C4-2B (cell line): Measurements from ENCODE around the gene FHOD3.

Experiments used
- ZFX ChIP-seq: fragments of 450-650 bp; IDR thresholded peaks from 2 replicates; pipeline ENCODE4 v1.6.1; 2017
- TF ChIP-seq, protein P1 (sequence below): fragments of 450-650 bp; conservative IDR thresholded peaks from 2 replicates; pipeline ENCODE4 v1.5.1; 2017; ENCODE audit warnings: mild to moderate bottlenecking

DNA sequence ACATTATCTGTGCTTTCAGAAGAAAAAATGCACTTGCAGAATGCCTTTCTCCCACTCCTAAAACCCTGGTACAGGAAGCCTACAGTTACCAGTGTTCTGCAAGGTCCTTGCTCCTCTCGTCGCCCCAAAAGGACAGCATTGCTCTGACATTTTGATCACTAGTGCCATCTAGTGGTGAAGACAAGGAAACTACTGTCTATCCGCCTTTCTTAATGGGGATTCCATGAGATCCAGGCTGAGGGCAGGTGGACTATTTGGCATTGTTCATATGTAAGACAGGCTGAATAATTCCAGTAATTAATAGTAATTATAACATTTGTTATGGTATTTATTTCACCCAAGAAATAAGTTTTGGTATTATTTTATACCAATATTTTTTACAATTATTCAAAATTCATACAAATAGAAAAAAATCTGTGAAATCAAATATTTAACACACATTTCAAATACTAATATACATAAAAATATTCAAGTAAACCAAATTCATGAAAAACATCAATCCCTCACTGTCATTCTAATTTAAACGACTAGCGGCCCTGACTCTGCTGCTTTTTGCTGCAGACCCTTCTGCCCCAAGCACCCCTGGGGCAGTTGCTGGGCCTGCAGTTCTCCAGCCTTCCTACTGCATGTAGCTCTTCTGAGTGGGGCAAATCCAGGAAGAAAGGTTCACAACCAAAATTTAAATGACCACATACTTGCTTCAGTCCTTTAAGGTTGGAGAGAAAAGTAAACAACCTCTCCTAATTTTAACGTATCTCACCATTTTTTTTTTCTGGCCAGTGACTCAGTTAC, 512.3 kb downstream of the FHOD3 start:
- TF ChIP-seq, protein P1, sequence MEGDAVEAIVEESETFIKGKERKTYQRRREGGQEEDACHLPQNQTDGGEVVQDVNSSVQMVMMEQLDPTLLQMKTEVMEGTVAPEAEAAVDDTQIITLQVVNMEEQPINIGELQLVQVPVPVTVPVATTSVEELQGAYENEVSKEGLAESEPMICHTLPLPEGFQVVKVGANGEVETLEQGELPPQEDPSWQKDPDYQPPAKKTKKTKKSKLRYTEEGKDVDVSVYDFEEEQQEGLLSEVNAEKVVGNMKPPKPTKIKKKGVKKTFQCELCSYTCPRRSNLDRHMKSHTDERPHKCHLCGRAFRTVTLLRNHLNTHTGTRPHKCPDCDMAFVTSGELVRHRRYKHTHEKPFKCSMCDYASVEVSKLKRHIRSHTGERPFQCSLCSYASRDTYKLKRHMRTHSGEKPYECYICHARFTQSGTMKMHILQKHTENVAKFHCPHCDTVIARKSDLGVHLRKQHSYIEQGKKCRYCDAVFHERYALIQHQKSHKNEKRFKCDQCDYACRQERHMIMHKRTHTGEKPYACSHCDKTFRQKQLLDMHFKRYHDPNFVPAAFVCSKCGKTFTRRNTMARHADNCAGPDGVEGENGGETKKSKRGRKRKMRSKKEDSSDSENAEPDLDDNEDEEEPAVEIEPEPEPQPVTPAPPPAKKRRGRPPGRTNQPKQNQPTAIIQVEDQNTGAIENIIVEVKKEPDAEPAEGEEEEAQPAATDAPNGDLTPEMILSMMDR = peak; percentile 86
- TF ChIP-seq ZFX = no peak
